GM21526 (cell line): ENCODE measurements around the gene RERE.
A peak's percentile ranks its signal among the peaks of the same experiment; 100 is the strongest.
"Not testable (repeated sequence)": the region's sequence is repeated elsewhere in the genome, so short reads cannot be mapped to it uniquely, and the experiment has no call there.

Experiments used
- ATAC-seq: cut with Tn5 transposase; IDR thresholded peaks from one replicate; pipeline ENCODE4 v1.9.1; 2021; ENCODE audit warnings: moderate library complexity; ENCODE audit not compliant: unreplicated experiment, low FRiP score

RERE gene

DNA sequence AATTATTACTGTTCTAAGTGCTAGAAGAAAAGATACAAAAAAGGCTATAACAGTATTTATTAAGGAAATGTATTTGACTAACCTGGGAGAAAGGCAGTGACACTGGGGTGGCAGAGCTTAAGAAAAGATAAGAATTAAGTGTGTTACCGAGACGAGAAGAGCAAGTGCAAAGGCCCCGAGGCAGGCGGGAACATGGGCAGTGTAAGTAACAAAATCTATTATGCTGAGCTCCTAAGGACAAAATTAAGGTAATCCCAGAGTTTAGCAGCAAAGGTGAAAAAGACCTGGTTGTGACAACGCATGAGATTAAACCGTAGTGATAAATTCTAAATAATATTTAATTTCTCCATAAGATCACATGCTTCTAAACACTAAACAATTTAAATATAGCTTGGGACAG, 167.6 kb downstream of the RERE start:
- no peak for ATAC-seq

DNA sequence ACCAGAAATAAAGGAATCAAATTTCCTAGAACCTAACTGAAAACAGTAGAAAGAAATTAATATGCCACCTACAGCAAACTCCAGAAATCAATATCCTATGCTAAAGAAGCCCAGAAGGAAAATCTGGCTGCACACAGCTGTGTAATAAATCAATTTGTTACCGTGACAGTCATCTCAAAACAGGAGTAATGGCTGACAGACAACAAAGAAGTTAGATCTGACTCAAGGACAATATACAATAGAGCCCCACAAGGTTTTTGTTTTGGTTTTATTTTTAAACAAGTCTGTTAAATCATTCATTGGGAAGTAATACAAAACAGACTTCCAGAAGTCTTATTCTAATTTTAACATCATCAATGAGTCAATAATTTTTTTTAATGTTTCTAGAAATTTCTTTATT, 168.4 kb downstream of the RERE start:
- no peak for ATAC-seq

DNA sequence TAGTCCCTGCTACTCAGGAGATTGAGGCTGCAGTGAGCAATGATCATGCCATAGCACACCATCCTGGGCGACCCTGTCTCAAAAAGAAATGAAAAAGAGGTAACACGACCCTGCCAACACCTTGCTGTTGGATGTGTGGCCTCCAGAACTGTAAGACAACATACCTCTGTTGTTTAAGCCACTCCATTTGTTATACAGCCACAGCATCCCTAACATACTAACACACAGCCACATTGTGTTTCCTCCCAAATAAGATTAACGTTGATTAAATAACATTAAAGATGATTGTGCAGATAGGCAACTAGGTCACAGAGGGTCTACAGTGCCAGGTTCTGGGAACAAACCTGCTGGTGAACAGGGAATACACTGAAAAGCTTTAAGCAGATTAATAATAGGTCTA, 170.4 kb downstream of the RERE start:
- ATAC-seq = no peak

DNA sequence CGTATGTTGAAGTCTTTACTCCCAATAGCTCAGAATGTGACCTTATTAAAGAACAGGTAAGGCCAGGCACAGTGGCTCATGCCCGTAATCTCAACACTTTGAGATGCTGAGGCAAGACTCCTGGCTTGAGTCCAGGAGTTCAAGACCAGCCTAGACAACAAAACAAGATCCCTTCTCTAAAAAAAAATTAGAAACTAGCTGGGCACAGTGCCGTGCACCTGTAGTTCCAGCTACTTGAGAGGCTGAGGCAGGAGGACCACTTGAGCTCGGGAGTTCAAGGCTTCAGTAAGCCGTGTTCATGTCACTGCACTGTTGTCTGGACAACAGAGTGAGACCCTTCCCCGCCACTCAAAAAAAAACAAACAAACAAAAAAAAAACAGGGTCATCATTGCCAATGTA, 171.3 kb downstream of the RERE start:
- no peak for ATAC-seq

DNA sequence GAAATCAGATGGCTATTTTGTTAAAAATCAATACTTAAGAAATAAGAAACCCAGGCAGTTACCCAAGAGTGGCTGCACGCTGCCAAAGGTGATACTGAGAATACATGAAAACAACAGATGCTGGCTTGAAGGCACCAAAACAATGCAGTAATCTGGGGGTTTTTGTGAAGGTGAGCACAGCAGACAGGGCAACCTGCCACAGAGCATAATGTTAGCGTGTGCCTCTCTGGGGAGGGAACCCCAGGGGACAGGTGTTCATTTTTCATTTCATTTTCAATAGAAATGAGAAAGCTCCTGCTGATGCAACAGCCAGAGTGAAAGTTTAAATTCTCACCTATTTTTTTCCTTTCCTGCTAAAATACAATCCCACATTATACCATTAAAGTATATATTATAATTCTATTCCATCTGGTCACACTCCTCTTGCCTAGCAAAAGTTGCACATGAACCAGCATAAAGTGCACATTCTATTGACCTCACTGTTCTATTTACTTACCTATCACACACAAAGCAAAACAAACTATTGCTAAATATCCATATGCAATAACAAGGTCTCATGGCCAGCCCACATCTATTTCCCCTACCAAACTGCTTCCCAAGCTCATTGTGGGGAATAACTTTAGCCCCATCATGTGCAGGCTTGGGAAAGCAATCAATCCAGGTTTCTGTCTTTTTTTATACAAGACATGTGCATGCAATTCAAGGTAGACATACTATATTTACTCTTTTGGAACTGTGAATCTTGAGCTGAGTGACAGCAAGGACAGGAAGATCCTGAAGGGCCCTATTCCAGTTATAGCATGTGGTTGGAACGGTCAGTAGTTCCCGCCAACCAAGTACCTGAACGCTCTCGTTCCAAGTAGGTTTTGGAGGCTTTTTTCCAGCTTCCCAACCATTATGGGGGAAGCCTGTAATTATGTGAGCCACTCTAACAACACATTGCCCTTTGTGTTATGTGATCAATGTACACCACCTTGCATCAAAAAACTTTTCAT, 173.6 kb downstream of the RERE start:
- ATAC-seq = peak; percentile 83

DNA sequence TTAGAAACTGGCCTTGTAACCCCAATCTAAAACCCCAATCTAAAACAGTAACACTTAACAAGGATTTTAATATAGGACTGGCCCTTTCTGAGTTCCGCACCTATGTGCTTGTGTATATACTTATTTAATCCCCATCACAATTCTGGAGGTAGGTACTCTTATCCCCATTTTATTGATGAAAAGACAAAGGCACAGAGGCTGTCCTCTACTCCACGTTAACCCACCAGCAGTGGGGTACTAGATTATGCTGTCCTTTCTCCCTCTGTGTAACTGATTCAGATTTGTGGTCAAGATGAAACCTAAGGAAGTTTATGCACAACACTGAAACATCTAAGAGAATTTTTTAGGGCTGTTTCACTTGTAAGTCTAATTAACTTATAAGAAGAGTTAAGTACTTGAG, 175.3 kb downstream of the RERE start:
- ATAC-seq = no peak

- no peak for ATAC-seq
These were observed 176.0 kb downstream of the RERE start for GRCh38 chr1:8641377-8641997.

DNA sequence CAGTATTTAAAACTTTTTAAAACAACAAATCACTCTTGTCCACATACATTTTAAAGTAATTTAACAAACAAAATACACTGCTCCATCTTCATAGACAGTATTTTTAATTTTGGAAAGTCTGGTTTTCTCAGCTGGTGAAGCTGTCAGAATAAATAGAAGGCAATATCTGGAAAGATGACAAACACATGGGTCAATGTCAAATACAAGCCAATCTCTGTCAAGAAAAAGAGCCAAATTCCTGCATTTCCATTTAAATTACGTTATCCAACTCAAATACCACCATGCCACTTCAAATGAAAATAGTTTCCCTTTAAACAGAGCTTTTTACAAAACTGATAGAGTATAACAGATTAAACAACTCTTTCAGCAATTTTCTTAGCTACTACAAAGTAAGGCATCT, 176.5 kb downstream of the RERE start:
- no peak for ATAC-seq

- ATAC-seq = no peak
These were observed 178.3 kb downstream of the RERE start for GRCh38 chr1:8639148-8639547.

GRCh38 chr1:8633741-8634501, 183.5 kb downstream of the RERE start:
- ATAC-seq = no peak

DNA sequence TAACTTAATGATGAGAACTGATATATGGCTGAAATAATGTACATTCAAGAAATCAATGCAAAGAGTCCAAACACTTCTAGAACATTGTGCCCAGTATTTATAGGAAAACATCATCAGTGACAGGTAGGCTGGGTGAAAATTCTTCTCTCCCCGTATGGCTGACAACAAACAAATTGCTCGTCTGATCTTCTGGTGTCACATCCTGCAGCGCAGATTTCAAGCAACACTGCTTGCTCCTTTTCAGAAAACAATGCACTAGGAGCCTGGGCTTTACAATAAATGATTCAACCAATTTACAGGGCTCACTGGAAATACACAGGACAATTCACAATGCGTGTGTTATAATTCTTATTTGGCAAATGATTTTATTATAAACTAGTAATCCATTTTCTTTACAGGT, 185.3 kb downstream of the RERE start:
- no peak for ATAC-seq

DNA sequence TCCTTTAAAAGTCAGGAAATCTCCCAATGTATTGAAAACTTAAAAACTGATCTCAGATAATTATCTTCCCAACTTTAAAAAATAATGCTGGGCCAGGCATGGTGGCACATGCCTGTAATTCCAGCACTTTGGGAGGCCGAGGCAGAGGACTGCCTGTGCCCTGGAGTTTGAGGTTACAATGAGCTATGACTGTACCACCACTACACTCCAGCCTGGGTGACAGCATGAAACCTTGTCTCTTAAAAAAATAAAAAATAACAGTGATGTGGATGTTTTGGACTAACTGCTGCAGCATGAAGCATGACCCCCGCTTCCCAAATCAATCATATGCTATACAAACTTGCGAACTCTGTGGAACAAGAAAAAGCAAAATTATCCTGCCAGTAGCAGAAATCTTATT, 186.3 kb downstream of the RERE start:
- ATAC-seq = no peak

DNA sequence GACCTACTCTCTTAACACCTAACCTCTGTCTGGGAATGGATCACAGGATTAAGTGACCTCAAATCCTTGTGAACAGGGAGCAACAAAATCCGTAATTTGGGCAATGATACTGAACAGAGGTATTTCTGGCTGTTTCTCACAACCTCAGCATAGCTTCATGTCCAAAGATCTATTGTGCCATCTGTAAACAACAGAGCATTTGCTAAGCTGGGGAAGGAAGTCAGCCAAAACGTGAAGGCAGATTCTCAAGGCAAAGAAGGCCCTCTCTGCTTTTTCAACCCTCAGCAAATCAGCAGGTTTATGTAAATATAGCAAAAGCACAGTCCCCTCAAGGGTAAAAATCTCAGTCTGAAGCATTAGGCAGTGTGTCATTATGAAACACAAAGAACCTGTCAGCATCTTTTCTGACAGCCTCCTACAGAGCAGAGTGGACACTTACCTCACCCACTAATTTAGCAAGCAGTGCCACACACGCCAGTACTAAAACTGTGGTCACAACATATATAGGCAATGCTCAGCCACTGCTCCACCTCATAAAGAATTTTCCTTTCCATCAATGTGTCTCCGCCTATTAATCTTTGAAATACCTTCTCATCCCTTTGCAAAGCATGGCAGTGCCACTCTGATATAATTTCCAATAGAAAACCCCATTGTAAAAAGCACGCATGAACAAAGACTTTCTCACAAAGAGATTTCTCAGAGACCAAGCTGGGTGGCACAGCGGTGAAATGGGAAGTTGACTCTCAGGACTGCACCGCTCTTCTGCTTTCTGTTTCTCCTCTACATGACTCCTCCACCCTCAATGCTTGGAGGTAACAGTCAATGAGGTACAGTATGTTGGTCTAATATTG, 188.0 kb downstream of the RERE start:
- ATAC-seq = peak; percentile 60

GRCh38 chr1:8628606-8629005, 188.8 kb downstream of the RERE start:
- no peak for ATAC-seq

- no peak for ATAC-seq
These were observed 189.7 kb downstream of the RERE start for GRCh38 chr1:8627728-8628127.

DNA sequence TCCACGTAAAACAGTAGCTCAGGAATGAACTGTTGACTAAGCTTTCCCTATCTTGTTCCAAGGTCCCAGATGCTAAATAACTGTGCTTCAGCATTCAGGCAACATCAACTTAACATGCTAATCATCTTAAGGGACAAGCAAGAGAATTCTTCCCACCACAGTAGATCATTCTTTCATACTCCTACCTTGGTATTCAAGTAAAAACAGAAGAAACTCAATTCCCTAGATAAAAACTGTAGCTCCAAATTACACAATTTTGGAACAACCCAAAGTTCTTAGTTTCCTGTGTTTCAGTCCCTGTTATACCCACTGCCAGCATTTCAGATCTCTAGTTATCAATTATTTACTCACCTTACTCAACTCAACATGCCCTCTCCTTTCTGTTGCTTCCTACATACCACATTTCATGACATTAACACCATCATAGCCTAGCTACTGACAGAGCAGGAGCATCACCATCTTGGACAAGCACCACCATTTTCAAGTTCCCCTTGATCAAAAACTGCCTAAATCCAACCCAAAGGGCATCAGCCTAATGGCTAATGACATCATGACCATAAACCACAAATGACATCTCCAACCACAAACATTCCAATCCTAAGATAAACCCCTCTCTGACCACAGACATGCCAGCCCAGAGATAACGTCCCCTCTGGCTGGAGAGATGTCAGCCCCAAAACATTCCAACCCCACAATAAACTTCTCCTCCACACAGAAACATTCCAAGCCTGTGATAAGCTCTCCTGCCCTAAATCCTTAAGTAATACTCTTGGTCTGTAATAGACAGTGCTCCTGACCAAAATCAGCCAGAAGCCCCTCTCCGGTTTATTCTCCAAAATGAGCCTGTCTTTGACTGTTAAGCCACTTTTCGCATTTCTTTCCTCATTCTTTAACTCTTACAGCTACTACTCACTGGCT, 191.2 kb downstream of the RERE start:
- no peak for ATAC-seq

DNA sequence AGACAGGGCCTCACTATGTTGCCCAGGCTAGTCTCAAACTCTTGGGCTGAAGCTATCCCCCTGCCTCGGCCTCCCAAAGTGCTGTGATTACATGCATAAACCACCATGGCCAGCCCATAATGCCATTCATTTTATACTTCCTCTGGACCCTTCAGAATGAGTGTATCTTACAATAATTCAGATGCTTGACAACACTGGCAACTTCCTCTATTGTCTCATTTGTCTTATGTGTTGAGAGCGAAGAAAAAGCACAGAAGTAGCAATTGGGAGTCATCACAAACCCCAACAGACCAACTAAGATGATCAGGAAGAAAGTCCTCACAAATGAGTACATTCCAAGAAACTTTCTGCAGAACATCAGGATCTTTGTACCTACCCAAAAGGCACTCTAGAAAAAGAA, 191.9 kb downstream of the RERE start:
- no peak for ATAC-seq

DNA sequence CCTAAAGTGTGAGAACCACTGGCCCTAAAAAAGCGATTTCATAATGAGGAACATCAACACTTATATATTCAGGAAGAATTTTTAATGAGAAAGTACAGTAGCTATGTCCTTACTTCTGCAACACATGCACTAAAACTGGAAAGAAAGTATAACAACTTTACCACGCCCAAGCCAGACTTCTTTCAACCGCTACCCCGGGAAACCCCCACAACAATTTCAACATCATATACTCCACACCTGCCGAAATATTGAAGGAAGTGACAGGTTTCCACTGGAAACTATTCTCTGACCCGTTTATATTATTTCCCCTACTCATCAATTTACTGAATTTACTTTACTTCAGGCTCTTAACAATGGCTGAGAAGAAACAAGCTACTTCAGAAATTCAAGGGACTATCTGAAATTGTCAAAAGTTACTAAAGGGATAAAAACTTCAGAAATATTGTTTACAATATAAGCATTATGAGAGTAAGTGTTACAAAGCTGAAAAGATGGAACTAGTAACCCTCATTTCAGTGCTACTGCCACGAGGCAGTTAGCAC, 193.7 kb downstream of the RERE start:
- ATAC-seq = not testable (repeated sequence)

DNA sequence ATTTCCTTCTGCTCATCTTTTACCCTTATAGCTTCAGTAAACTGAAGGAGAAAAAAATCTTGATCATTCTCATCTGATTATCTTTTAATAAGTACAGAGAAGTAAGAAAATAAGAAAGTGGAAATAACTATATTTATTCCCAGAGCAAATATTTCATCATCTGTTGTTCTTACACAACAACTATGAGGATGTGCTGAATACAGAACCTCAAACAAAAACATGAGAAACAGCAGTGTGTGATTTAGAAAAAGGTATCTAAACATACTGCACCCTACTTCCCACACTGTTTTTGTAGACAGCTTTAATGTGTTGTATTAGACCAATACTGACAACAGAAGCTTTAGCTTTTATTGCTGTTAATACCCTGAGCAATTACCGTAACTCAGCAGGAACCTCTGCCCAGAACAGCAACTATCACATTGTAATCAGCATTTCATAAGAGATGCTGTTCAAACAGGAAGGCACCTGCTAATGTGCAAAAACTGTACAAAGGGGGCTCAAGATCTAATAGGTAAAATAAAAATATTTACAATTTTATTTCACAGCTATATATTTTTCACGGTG, 195.6 kb downstream of the RERE start:
- ATAC-seq = not testable (repeated sequence)
